SK-N-SH (cell line): ENCODE data around the gene GPAT3.
"Not testable (repeated sequence)": the region's sequence is repeated elsewhere in the genome, so short reads cannot be mapped to it uniquely, and the experiment has no call there.

Experiments
- CTCF ChIP-seq: fragments of 200-600 bp; sonication (generic); IDR thresholded peaks from 2 replicates; pipeline ENCODE4 v1.6.1; 2017; ENCODE audit warnings: antibody characterized with exemption, mild to moderate bottlenecking, moderate library complexity
- EZH2phosphoT487 ChIP-seq: fragments of 200-600 bp; sonication (generic); IDR thresholded peaks from 2 replicates; pipeline ENCODE4 v1.6.1; 2017; ENCODE audit warnings: low read depth, mixed run types, mild to moderate bottlenecking, antibody characterized with exemption, moderate library complexity, borderline replicate concordance
- FOXM1 ChIP-seq: IDR thresholded peaks from 2 replicates; pipeline ENCODE4 v1.4.0; 2012; ENCODE audit warnings: low read depth, mild to moderate bottlenecking
- GABPA ChIP-seq: IDR thresholded peaks from 2 replicates; pipeline ENCODE4 v1.4.0; 2012; ENCODE audit warnings: low read depth, mild to moderate bottlenecking
- MAX ChIP-seq: IDR thresholded peaks from 2 replicates; pipeline ENCODE4 v1.4.0; 2012; ENCODE audit warnings: low read depth
- POLR2AphosphoS5 ChIP-seq: IDR thresholded peaks from 2 replicates; pipeline ENCODE4 v1.6.1; 2012; ENCODE audit warnings: low read depth, low read length
- RFX5 ChIP-seq: IDR thresholded peaks from 2 replicates; pipeline ENCODE4 v1.6.1; 2012; ENCODE audit warnings: mild to moderate bottlenecking, improper control_type of control experiment, low read length
- TAF1 ChIP-seq: IDR thresholded peaks from 2 replicates; pipeline ENCODE4 v1.6.1; 2012; ENCODE audit warnings: low read depth, mild to moderate bottlenecking, low read length, moderate library complexity, borderline replicate concordance
- TEAD4 ChIP-seq: IDR thresholded peaks from 2 replicates; pipeline ENCODE4 v1.4.0; 2012; ENCODE audit warnings: mild to moderate bottlenecking, borderline replicate concordance; ENCODE audit not compliant: insufficient read depth
- YY1 ChIP-seq: IDR thresholded peaks from 2 replicates; pipeline ENCODE4 v1.4.0; 2012; ENCODE audit warnings: low read depth, mild to moderate bottlenecking

GRCh38 chr4:83622127-83622526, 86.2 kb downstream of the GPAT3 start:
- TF ChIP-seq GABPA, CTCF, POLR2AphosphoS5, TAF1, TEAD4, YY1, EZH2phosphoT487, MAX, RFX5, FOXM1: not testable (repeated sequence)
